ENCODE measurements around the gene PLXNA2.

GRCh38 chr1:208093754-208094719 is 150.1 kb downstream of the PLXNA2 start:
- TF ChIP-seq EZH2 (IDR thresholded peaks at IDR 0.05; ENCODE audit: borderline replicate concordance, low read depth, low read length, poor library complexity, severe bottlenecking) (no peak), CTCF (conservative IDR thresholded peaks at IDR 0.05; ENCODE audit: low read depth, low read length) (peak; percentile 87)
